Smooth muscle cell (in vitro differentiated cells): Measurements from ENCODE around the gene ARL15. TPM values are rescaled to one million over a fixed set of nuclear protein-coding genes. Genes with fewer than 3 reads are reported as not detected.
A peak's percentile ranks its signal among the peaks of the same experiment; 100 is the strongest.

Experiments used
- DNase-seq: peaks from one replicate; lab custom pipeline; 2025; ENCODE audit not compliant: unreplicated experiment; lab: John Stamatoyannopoulos, UW
- H2AFZ ChIP-seq: fragments of 200-600 bp; sonication (generic); 2 replicates; pipeline ENCODE4 v1.6.0; 2016; ENCODE audit warnings: antibody characterized with exemption, low read depth, mild to moderate bottlenecking
- H3F3A ChIP-seq: fragments of 200-600 bp; sonication (generic); 2 replicates; pipeline ENCODE4 v1.6.0; 2017; ENCODE audit warnings: antibody characterized with exemption, low read depth
- H3K27ac ChIP-seq: fragments of 200-600 bp; sonication (generic); 2 replicates; pipeline ENCODE4 v1.5.1; 2016; ENCODE audit warnings: low read depth, mild to moderate bottlenecking
- H3K27me3 ChIP-seq: fragments of 200-600 bp; sonication (generic); 2 replicates; pipeline ENCODE4 v1.6.1; 2016; ENCODE audit warnings: low read depth, mild to moderate bottlenecking
- H3K36me3 ChIP-seq: fragments of 200-600 bp; sonication (generic); 2 replicates; pipeline ENCODE4 v1.5.1; 2016; ENCODE audit warnings: low read depth
- H3K4me1 ChIP-seq: fragments of 200-600 bp; sonication (generic); 2 replicates; pipeline ENCODE4 v1.5.1; 2016; ENCODE audit warnings: low read depth
- H3K4me2 ChIP-seq: fragments of 200-600 bp; sonication (generic); 2 replicates; pipeline ENCODE4 v1.6.0; 2016; ENCODE audit warnings: mild to moderate bottlenecking
- H3K4me3 ChIP-seq: fragments of 200-600 bp; sonication (generic); 2 replicates; pipeline ENCODE4 v1.5.1; 2016; ENCODE audit warnings: mild to moderate bottlenecking
- H3K79me2 ChIP-seq: fragments of 200-600 bp; sonication (generic); 2 replicates; pipeline ENCODE4 v1.6.0; 2016; ENCODE audit warnings: low read depth, mild to moderate bottlenecking
- H3K9ac ChIP-seq: fragments of 200-600 bp; sonication (generic); 2 replicates; pipeline ENCODE4 v1.6.0; 2016; ENCODE audit warnings: low read depth
- H3K9me3 ChIP-seq: fragments of 200-600 bp; sonication (generic); replicated peaks from 2 replicates; pipeline ENCODE4 v1.5.1; 2016; ENCODE audit warnings: low read depth
- H4K20me1 ChIP-seq: fragments of 200-600 bp; sonication (generic); 2 replicates; pipeline ENCODE4 v1.6.0; 2016; ENCODE audit warnings: low read depth
- CTCF ChIP-seq: fragments of 200-600 bp; sonication (generic); IDR thresholded peaks from 2 replicates; pipeline ENCODE4 v1.5.1; 2017; ENCODE audit warnings: borderline replicate concordance, mild to moderate bottlenecking, antibody characterized with exemption; ENCODE audit not compliant: insufficient read depth, poor library complexity, severe bottlenecking
- WGBS: methylation state at CpG from one replicate; pipeline ENCODE4 v1.1.7; 2016; ENCODE audit warnings: low lambda C conversion rate; 5-methylcytosine and 5-hydroxymethylcytosine counted together
- polyA plus RNA-seq: library from polyadenylated mRNA; unstranded; fragments of >200 nt; fragmentation: Nextera tagmentation; extraction: Ambion mirVana; gene quantifications from 2 replicates; pipeline ENCODE4 v1.2.1, GENCODE V29; 2016
- total RNA-seq: library from RNA; depleted of rRNA; stranded (reverse); fragments of >200 nt; gene quantifications from 2 replicates; pipeline ENCODE4 v1.2.3, GENCODE V29; 2014

The ARL15 gene
- total and polyA plus RNA-seq, 2 experiments from 2014 or later, result 9.8 to 51.1 TPM

DNA sequence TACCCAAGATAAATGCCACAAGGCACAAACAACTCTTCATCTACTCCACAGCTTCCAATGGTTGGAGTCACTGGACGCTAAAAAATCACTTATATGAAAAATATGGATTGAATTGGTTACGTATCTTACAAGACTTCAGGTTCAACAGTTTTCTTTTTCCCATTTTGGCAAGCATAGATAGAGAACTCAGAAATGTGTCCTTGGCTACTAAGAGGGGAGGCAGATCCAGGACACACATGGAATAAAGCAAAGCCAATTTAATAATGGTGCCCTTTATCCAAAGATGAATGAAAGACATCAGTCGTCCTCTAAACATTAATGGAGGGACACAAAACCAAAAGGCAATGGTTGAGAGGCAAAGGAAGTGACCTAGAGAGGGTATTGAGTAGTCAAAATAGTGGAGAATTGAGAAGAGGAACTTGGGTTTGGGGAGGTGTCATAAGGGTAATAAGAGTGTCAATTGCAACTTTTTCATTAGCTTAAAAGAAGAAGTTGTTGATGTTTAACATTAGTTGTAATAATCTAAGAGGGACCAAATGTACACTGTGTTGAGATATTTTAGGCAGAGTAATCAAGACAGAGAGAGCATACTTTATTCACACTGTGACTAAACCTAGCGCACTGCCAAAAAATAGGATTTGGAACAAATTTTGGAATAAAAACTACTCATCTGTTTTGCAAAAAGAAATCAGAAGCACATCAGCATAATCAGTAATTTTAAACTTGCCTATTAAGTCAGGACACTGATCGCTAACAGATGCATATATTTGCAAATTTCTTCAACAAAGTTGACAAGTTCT, 308.2 kb downstream of the ARL15 start:
- no peaks in the 10 kb centered on the region for H4K20me1 ChIP-seq
- no peaks in the 10 kb centered on the region for H3K36me3 ChIP-seq
- no peak overlapping the region for H3K27ac ChIP-seq
- H3K4me1 ChIP-seq, result peaks cover 21% of the 10 kb centered on the region
- no peaks in the 10 kb centered on the region for H3K9me3 ChIP-seq
- H3K4me2 ChIP-seq, result no peak overlapping the region
- no peaks in the 10 kb centered on the region for H3K27me3 ChIP-seq
- no peak overlapping the region for H3K9ac ChIP-seq
- WGBS, result 96% methylated on average over 5 of the region's 5 CpGs
- peaks cover 4% of the 10 kb centered on the region for H3F3A ChIP-seq
- no peaks in the 10 kb centered on the region for H3K79me2 ChIP-seq
- no peak overlapping the region for H3K4me3 ChIP-seq
- TF ChIP-seq CTCF, result no peak
- no peak overlapping the region for H2AFZ ChIP-seq
- no peak for DNase-seq

- WGBS, result 71% methylated on average over 2 of the region's 2 CpGs
- H3K27ac ChIP-seq, result no peak overlapping the region
- no peaks in the 10 kb centered on the region for H3K27me3 ChIP-seq
- TF ChIP-seq CTCF, result no peak
- no peaks in the 10 kb centered on the region for H3K79me2 ChIP-seq
- no peak for DNase-seq
- H3K36me3 ChIP-seq, result no peaks in the 10 kb centered on the region
- H4K20me1 ChIP-seq, result no peaks in the 10 kb centered on the region
- no peak overlapping the region for H3K4me2 ChIP-seq
- no peak overlapping the region for H3K9ac ChIP-seq
- H3K9me3 ChIP-seq, result no peaks in the 10 kb centered on the region
- peaks cover 4% of the 10 kb centered on the region for H3F3A ChIP-seq
- H3K4me1 ChIP-seq, result peaks cover 34% of the 10 kb centered on the region
- no peak overlapping the region for H2AFZ ChIP-seq
- H3K4me3 ChIP-seq, result no peak overlapping the region
Measured at GRCh38 chr5:54000011-54000410, 310.4 kb downstream of the ARL15 start.

DNA sequence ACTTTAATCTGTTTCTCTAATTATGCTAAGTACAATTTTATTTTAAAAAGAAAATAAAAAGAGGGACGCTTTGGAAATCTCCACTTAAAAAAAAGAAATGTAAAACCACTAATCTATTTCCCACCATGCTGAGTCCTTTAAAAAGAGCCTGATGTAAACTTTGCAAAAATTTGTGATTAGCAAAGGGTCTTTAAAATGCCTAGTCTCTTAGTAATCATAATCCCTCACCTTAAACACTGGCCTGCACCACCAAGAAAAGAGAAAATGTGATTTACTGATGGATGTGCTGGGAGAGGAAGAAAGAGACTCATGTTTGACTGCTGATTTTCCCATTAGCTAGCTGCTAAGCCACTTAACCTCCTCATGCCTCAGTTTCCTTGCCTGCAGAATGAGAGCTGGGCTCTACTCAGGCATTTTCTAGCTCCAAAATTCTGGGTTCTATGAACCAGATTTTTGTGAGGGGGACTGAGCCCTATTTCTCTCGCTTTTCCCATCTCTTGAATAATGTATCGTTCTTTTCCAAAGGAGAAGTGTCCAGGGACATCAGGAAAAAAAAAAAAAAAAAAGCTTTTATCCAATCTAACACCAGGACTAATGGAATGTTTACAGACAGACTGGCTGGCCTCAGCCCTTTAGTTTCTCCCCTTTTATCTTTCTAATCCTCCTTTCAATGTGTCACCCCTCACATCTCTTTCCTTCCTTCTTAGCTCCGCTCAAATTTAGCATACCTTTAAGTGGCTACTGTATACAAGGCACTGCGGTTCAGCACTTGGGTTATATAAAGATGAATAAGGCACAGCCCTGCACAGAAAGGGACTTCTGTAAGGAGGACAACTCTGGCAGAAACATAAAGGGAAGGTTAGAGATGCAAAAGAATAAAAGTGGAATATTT, 312.4 kb downstream of the ARL15 start:
- Histone ChIP-seq H2AFZ (no peak overlapping the region), H3K4me1 (peaks cover 50% of the 10 kb centered on the region), H3K9ac (no peak overlapping the region), H3K9me3 (no peaks in the 10 kb centered on the region), H3K4me2 (peak overlapping the region; percentile 57), H3F3A (peaks cover 4% of the 10 kb centered on the region), H3K27me3 (no peaks in the 10 kb centered on the region), H3K4me3 (no peak overlapping the region), H4K20me1 (no peaks in the 10 kb centered on the region), H3K79me2 (no peaks in the 10 kb centered on the region), H3K36me3 (no peaks in the 10 kb centered on the region), H3K27ac (peak overlapping the region; percentile 51)
- 30% methylated on average over 5 of the region's 5 CpGs for WGBS
- TF ChIP-seq CTCF, result no peak
- no peak for DNase-seq
